ENCODE measurements around the gene KDM4C.

GRCh38 chr9:6785682-6786081 is 27.9 kb downstream of the KDM4C start:
- TF ChIP-seq CTCF (conservative IDR thresholded peaks at IDR 0.05; ENCODE audit: low read depth, low read length) (no peak), EZH2 (IDR thresholded peaks at IDR 0.05; ENCODE audit: borderline replicate concordance, low read depth, low read length, poor library complexity, severe bottlenecking) (no peak)
